IMR-90 (cell line): Measurements from ENCODE around the gene TAS2R50. TPM values are rescaled to one million over a fixed set of nuclear protein-coding genes. Genes with fewer than 3 reads are reported as not detected.

Experiments used
- ATAC-seq: fragments of 200-7000 bp; cut with Tn5 transposase; 2 replicates; pipeline ENCODE4 v1.9.1; 2020; ENCODE audit warnings: low read depth, mild to moderate bottlenecking, moderate library complexity
- BruUV-seq: library from RNA; stranded (reverse); fragments of 400-500 nt; replicated peaks from 2 replicates; lab custom pipeline; 2021; lab: Mats Ljungman, UMichigan
- CTCF ChIA-PET: fragments of 300-600 bp; formaldehyde crosslinking; extraction: SDS; loops from one replicate; lab custom pipeline; 2021; ENCODE audit warnings: antibody characterized with exemption; lab: Yijun Ruan, JAX
- POLR2A ChIA-PET: fragments of 300-600 bp; sonication (Branson Sonifier 250); formaldehyde crosslinking; loops from one replicate; lab custom pipeline; 2022; ENCODE audit warnings: antibody characterized with exemption; ENCODE audit not compliant: unreplicated experiment; lab: Charles Lee
- DNase-seq: peaks from one replicate; pipeline ENCODE4 v3.0.0; 2013
- H2AFZ ChIP-seq: replicated peaks from 2 replicates; pipeline ENCODE3; 2013; ENCODE audit warnings: low read length, mild to moderate bottlenecking; ENCODE audit not compliant: poor library complexity
- H2AK5ac ChIP-seq: 2 replicates; pipeline ENCODE4 v1.6.1; 2013; ENCODE audit warnings: low read depth, low read length, inconsistent platforms
- H2AK9ac ChIP-seq: replicated peaks from 2 replicates; pipeline ENCODE3; 2013; ENCODE audit warnings: mild to moderate bottlenecking, low read depth, low read length, moderate library complexity; ENCODE audit not compliant: poor library complexity
- H2BK120ac ChIP-seq: 2 replicates; pipeline ENCODE4 v1.6.1; 2013; ENCODE audit warnings: low read depth, low read length, inconsistent platforms
- H2BK15ac ChIP-seq: 3 replicates; pipeline ENCODE4 v1.6.1; 2013; ENCODE audit warnings: low read depth, low read length, inconsistent platforms
- H2BK20ac ChIP-seq: 2 replicates; pipeline ENCODE4 v1.6.1; 2013; ENCODE audit warnings: low read depth, mild to moderate bottlenecking, inconsistent platforms, low read length, moderate library complexity
- H2BK5ac ChIP-seq: 2 replicates; pipeline ENCODE4 v1.6.1; 2013; ENCODE audit warnings: mild to moderate bottlenecking, low read depth, low read length, inconsistent platforms; ENCODE audit not compliant: poor library complexity, severe bottlenecking
- H3K14ac ChIP-seq: replicated peaks from 2 replicates; pipeline ENCODE4 v1.6.1; 2013; ENCODE audit warnings: low read depth, low read length, inconsistent platforms
- H3K18ac ChIP-seq: 2 replicates; pipeline ENCODE4 v1.6.1; 2013; ENCODE audit warnings: low read depth, low read length, control low read depth
- H3K23ac ChIP-seq: 2 replicates; pipeline ENCODE4 v1.6.1; 2013; ENCODE audit warnings: low read depth, low read length, inconsistent platforms
- H3K27ac ChIP-seq: 2 replicates; pipeline ENCODE4 v1.5.1; 2013; ENCODE audit warnings: mild to moderate bottlenecking, control low read depth, low read length; ENCODE audit not compliant: insufficient read depth
- H3K27me3 ChIP-seq: 2 replicates; pipeline ENCODE4 v1.6.1; 2013; ENCODE audit warnings: low read length; ENCODE audit not compliant: control insufficient read depth, insufficient read depth
- H3K36me3 ChIP-seq: 2 replicates; pipeline ENCODE4 v1.6.1; 2013; ENCODE audit warnings: low read length, mixed read lengths; ENCODE audit not compliant: control insufficient read depth, insufficient read depth
- H3K4ac ChIP-seq: 2 replicates; pipeline ENCODE4 v1.6.1; 2013; ENCODE audit warnings: low read depth, low read length, inconsistent platforms
- H3K4me1 ChIP-seq: 2 replicates; pipeline ENCODE4 v1.6.1; 2013; ENCODE audit warnings: low read length, mixed read lengths; ENCODE audit not compliant: control insufficient read depth, insufficient read depth
- H3K4me2 ChIP-seq: 2 replicates; pipeline ENCODE4 v1.6.1; 2013; ENCODE audit warnings: low read depth, mild to moderate bottlenecking, control low read depth, low read length, moderate library complexity
- H3K4me3 ChIP-seq: 2 replicates; pipeline ENCODE4 v1.5.1; 2013; ENCODE audit warnings: low read depth, mild to moderate bottlenecking, control low read depth, low read length, moderate library complexity; ENCODE audit not compliant: insufficient read depth
- H3K56ac ChIP-seq: 2 replicates; pipeline ENCODE4 v1.6.1; 2013; ENCODE audit warnings: low read length, inconsistent platforms; ENCODE audit not compliant: insufficient read depth; ENCODE audit errors: extremely low read depth
- H3K79me1 ChIP-seq, 2 experiments: 2 replicates each; pipeline ENCODE4 v1.6.1; 2013; ENCODE audit warnings: low read length in 2 of 2, inconsistent platforms in 1 of 2, low read depth in 1 of 2
- H3K9ac ChIP-seq: 2 replicates; pipeline ENCODE4 v1.6.1; 2013; ENCODE audit warnings: low read depth, low read length, control low read depth
- H3K9me1 ChIP-seq: 2 replicates; pipeline ENCODE4 v1.6.1; 2013; ENCODE audit warnings: low read length, inconsistent platforms; ENCODE audit not compliant: insufficient read depth
- H3K9me3 ChIP-seq: 2 replicates; pipeline ENCODE4 v1.6.1; 2013; ENCODE audit warnings: low read length; ENCODE audit not compliant: control insufficient read depth, insufficient read depth
- H4K20me1 ChIP-seq: 2 replicates; pipeline ENCODE4 v1.6.1; 2013; ENCODE audit warnings: low read length, inconsistent platforms; ENCODE audit not compliant: insufficient read depth
- H4K5ac ChIP-seq: 2 replicates; pipeline ENCODE4 v1.6.1; 2013; ENCODE audit warnings: mild to moderate bottlenecking, low read depth, low read length, control low read depth
- H4K8ac ChIP-seq, 2 experiments: 2 replicates each; pipeline ENCODE4 v1.6.1; 2013; ENCODE audit warnings: low read depth in 2 of 2, low read length in 2 of 2, control low read depth in 1 of 2, inconsistent platforms in 1 of 2
- H4K91ac ChIP-seq: 2 replicates; pipeline ENCODE4 v1.6.1; 2013; ENCODE audit warnings: low read depth, low read length, inconsistent platforms; ENCODE audit not compliant: insufficient read depth
- BHLHE40 ChIP-seq: fragments of 150-350 bp; IDR thresholded peaks from 2 replicates; pipeline ENCODE4 v1.6.1; 2016; ENCODE audit warnings: mild to moderate bottlenecking, low read depth, low read length
- CEBPB ChIP-seq: IDR thresholded peaks from 2 replicates; pipeline ENCODE4 v1.6.1; 2012; ENCODE audit warnings: low read depth, low read length, improper control_type of control experiment
- CHD1 ChIP-seq: IDR thresholded peaks from 2 replicates; pipeline ENCODE4 v1.6.1; 2012; ENCODE audit warnings: low read depth, low read length, improper control_type of control experiment
- FOS ChIP-seq: fragments of 150-350 bp; IDR thresholded peaks from 2 replicates; pipeline ENCODE4 v1.6.1; 2016; ENCODE audit warnings: low read depth, low read length
- MAFK ChIP-seq: IDR thresholded peaks from 2 replicates; pipeline ENCODE4 v1.6.1; 2012; ENCODE audit warnings: low read depth, low read length, improper control_type of control experiment
- MAZ ChIP-seq: IDR thresholded peaks from 2 replicates; pipeline ENCODE4 v1.6.1; 2012; ENCODE audit warnings: low read depth, mild to moderate bottlenecking, low read length, improper control_type of control experiment, moderate library complexity, borderline replicate concordance
- MXI1 ChIP-seq: IDR thresholded peaks from 2 replicates; pipeline ENCODE4 v1.6.1; 2012; ENCODE audit warnings: low read depth, mild to moderate bottlenecking, low read length, moderate library complexity, borderline replicate concordance
- NFE2L2 ChIP-seq: fragments of 150-350 bp; IDR thresholded peaks from 2 replicates; pipeline ENCODE4 v1.6.1; 2016; ENCODE audit warnings: low read depth, mild to moderate bottlenecking, low read length
- POLR2A ChIP-seq: IDR thresholded peaks from 2 replicates; pipeline ENCODE4 v1.6.1; 2012; ENCODE audit warnings: mild to moderate bottlenecking, low read depth, low read length
- RAD21 ChIP-seq: IDR thresholded peaks from 2 replicates; pipeline ENCODE4 v1.6.1; 2012; ENCODE audit warnings: low read length, improper control_type of control experiment
- RCOR1 ChIP-seq: IDR thresholded peaks from 2 replicates; pipeline ENCODE4 v1.6.1; 2012; ENCODE audit warnings: mild to moderate bottlenecking, low read length, improper control_type of control experiment; ENCODE audit not compliant: insufficient replicate concordance
- RFX5 ChIP-seq: IDR thresholded peaks from 2 replicates; pipeline ENCODE4 v1.8.0; 2012; ENCODE audit warnings: low read depth, mild to moderate bottlenecking, low read length, moderate library complexity
- SMC3 ChIP-seq: fragments of 150-350 bp; IDR thresholded peaks from 2 replicates; pipeline ENCODE4 v1.6.1; 2016; ENCODE audit warnings: low read depth, mild to moderate bottlenecking, antibody characterized with exemption, low read length, moderate library complexity
- WGBS, 2 experiments: methylation state at CpG; one replicate each; pipeline versions ENCODE4 v1.1.5 to v1.1.7; 2013; ENCODE audit warnings: missing lambda C conversion rate in 2 of 2; ENCODE audit not compliant: insufficient read length in 1 of 2; ENCODE audit errors: extremely low coverage in 2 of 2; 5-methylcytosine and 5-hydroxymethylcytosine counted together
- dilution Hi-C: fragments of 300-500 bp; cut with HindIII; formaldehyde crosslinking; loops from one replicate; pipeline ENCODE4 v1.14.3; 2018; ENCODE audit warnings: low sequenced_read_pairs; ENCODE audit not compliant: unreplicated experiment
- in situ Hi-C: fragments of 300-500 bp; cut with MboI; formaldehyde crosslinking; loops from 3 replicates; pipeline ENCODE4 v1.14.3; 2019; ENCODE audit warnings: low sequenced_read_pairs, inconsistent platforms, mixed read lengths
- intact Hi-C: fragments of 100-400 bp; cut with micrococcal nuclease; formaldehyde crosslinking; loops from 2 replicates; pipeline ENCODE4 v1.10.0; 2022
- polyA plus RNA-seq, 3 experiments: library from polyadenylated mRNA; depleted of rRNA; stranded (reverse); fragments of >200 nt; gene quantifications; 2 replicates each; pipeline ENCODE4 v1.2.3, GENCODE V29; 2012; ENCODE audit warnings: low replicate concordance in 1 of 3
- total RNA-seq: library from RNA; depleted of rRNA; stranded (reverse); fragments of >200 nt; gene quantifications from 2 replicates; pipeline ENCODE4 v1.2.3, GENCODE V29; 2012
- TF ChIP-seq, protein P1 (sequence below): fragments of 150-350 bp; IDR thresholded peaks from 2 replicates; pipeline ENCODE4 v1.6.1; 2016; ENCODE audit warnings: low read depth, mild to moderate bottlenecking, low read length, moderate library complexity, borderline replicate concordance
- TF ChIP-seq, protein P2 (sequence below): fragments of 150-350 bp; IDR thresholded peaks from 2 replicates; pipeline ENCODE4 v1.6.1; 2017; ENCODE audit warnings: mild to moderate bottlenecking, antibody characterized with exemption, low read length, low read depth
- TF ChIP-seq, protein P3 (sequence below): conservative IDR thresholded peaks from 2 replicates; pipeline ENCODE4 v1.5.1; 2012; ENCODE audit warnings: mild to moderate bottlenecking, low read depth, low read length, improper control_type of control experiment

TAS2R50 gene
- total and polyA plus RNA-seq, 2 of the 4 experiments (the other 2 are of a cell fraction) = 2.3 TPM; not detected in 1

DNA sequence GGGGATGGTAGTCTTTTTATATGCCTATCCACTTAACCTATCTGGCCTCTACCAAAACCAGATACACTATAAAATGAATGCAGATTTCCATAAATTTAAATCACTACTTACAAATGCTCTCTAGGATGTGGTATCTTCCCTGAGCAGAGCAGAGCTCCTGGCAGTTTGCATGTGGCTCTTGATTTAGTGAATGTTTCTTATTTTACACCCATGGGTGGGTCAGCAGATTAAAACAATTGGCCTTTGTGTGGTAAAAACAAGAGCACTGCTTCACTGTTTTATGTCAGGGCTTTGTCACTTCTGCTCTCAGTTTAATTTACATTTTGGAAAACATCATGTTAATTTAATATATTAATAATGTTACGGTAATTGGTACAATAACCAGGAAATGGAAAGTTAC, 30.2 kb upstream of the TAS2R50 start:
- no peak overlapping the region for H2AFZ ChIP-seq
- H4K91ac ChIP-seq = no peak overlapping the region
- no peak overlapping the region for H3K56ac ChIP-seq
- no peaks in the 10 kb centered on the region for H3K9me3 ChIP-seq
- H3K4me2 ChIP-seq = no peak overlapping the region
- H4K20me1 ChIP-seq = no peaks in the 10 kb centered on the region
- no peak overlapping the region for H3K4me3 ChIP-seq
- intact Hi-C loops (loop anchor here (1.0 kb wide), 1 partner anchor 55 kb away; no protein-coding TSS in a partner anchor), in situ Hi-C loops (no loop called here), dilution Hi-C loops (no loop called here)
- WGBS, 2 experiments = no CpG with 5 or more reads among the region's 1 CpG
- CTCF ChIA-PET = no interaction called here
- no peak overlapping the region for H4K8ac ChIP-seq
- H3K27ac ChIP-seq = no peak overlapping the region
- DNase-seq = no peak
- H3K4ac ChIP-seq = no peak overlapping the region
- H3K36me3 ChIP-seq = no peaks in the 10 kb centered on the region
- no TSS peak for BruUV-seq
- H3K79me1 ChIP-seq = peaks cover 3 to 12% of the 10 kb centered on the region in 2 experiments; a peak in 2 of 4 replicates
- no peak overlapping the region for H2BK120ac ChIP-seq
- no peak overlapping the region for H3K9ac ChIP-seq
- H2AK5ac ChIP-seq = no peak overlapping the region
- H3K4me1 ChIP-seq = no peaks in the 10 kb centered on the region; the same call in 1 of the 2 replicates
- no peak overlapping the region for H4K5ac ChIP-seq
- H3K27me3 ChIP-seq = no peaks in the 10 kb centered on the region
- POLR2A ChIA-PET = no interaction called here
- TF ChIP-seq MAFK = no peak
- no peak for TF ChIP-seq CHD1
- TF ChIP-seq, protein P1, sequence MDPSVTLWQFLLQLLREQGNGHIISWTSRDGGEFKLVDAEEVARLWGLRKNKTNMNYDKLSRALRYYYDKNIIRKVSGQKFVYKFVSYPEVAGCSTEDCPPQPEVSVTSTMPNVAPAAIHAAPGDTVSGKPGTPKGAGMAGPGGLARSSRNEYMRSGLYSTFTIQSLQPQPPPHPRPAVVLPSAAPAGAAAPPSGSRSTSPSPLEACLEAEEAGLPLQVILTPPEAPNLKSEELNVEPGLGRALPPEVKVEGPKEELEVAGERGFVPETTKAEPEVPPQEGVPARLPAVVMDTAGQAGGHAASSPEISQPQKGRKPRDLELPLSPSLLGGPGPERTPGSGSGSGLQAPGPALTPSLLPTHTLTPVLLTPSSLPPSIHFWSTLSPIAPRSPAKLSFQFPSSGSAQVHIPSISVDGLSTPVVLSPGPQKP = no peak
- no peak for TF ChIP-seq BHLHE40
- no peak for TF ChIP-seq SMC3
- no peak for TF ChIP-seq RCOR1
- no peak for TF ChIP-seq NFE2L2
- TF ChIP-seq CEBPB = no peak
- TF ChIP-seq MAZ = no peak
- TF ChIP-seq, protein P2, sequence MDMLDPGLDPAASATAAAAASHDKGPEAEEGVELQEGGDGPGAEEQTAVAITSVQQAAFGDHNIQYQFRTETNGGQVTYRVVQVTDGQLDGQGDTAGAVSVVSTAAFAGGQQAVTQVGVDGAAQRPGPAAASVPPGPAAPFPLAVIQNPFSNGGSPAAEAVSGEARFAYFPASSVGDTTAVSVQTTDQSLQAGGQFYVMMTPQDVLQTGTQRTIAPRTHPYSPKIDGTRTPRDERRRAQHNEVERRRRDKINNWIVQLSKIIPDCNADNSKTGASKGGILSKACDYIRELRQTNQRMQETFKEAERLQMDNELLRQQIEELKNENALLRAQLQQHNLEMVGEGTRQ = no peak
- TF ChIP-seq RAD21 = no peak
- no peak for TF ChIP-seq MXI1
- TF ChIP-seq RFX5 = no peak
- TF ChIP-seq, protein P3, sequence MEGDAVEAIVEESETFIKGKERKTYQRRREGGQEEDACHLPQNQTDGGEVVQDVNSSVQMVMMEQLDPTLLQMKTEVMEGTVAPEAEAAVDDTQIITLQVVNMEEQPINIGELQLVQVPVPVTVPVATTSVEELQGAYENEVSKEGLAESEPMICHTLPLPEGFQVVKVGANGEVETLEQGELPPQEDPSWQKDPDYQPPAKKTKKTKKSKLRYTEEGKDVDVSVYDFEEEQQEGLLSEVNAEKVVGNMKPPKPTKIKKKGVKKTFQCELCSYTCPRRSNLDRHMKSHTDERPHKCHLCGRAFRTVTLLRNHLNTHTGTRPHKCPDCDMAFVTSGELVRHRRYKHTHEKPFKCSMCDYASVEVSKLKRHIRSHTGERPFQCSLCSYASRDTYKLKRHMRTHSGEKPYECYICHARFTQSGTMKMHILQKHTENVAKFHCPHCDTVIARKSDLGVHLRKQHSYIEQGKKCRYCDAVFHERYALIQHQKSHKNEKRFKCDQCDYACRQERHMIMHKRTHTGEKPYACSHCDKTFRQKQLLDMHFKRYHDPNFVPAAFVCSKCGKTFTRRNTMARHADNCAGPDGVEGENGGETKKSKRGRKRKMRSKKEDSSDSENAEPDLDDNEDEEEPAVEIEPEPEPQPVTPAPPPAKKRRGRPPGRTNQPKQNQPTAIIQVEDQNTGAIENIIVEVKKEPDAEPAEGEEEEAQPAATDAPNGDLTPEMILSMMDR = no peak
- no peak for TF ChIP-seq POLR2A
- no peak for TF ChIP-seq FOS
- no peak overlapping the region for H3K23ac ChIP-seq
- no peak overlapping the region for H2BK15ac ChIP-seq
- no peak overlapping the region for H2AK9ac ChIP-seq
- H3K18ac ChIP-seq = no peak overlapping the region
- no peak overlapping the region for H3K14ac ChIP-seq
- no peak overlapping the region for H2BK20ac ChIP-seq
- H3K9me1 ChIP-seq = no peaks in the 10 kb centered on the region; the same call in 1 of the 2 replicates
- H2BK5ac ChIP-seq = no peak overlapping the region
- ATAC-seq = no peak
